ENCODE results near the gene WFDC1. TPM values are rescaled to one million over a fixed set of nuclear protein-coding genes. Genes with fewer than 3 reads are reported as not detected.

The WFDC1 gene
- total RNA-seq, 1 experiment from 2014 or later, result not detected

DNA sequence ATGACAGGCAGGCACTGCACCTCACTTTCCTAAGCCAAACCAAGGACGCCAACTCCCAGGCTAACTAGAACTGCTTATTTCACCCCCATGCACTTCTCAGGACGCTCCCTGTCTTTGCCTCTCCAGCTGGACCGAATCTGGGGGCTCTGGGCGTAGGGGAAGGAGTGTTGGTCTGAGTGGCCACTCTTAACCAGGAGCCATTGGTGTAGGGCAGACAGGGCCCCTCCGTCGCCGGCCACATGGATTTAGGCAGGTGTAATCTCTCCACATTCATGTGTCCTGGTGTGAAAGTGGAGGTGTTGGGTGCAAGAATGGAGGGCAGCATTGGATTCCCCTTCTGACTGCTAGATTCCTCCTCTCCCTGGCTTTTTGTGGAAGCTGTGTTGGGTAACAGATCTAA is 83.4 kb downstream of the WFDC1 start:
- no peak for DNase-seq (ENCODE audit: low read depth)

- DNase-seq (ENCODE audit: low read depth), result no peak
Measured at GRCh38 chr16:84378567-84378966, 83.9 kb downstream of the WFDC1 start.

DNA sequence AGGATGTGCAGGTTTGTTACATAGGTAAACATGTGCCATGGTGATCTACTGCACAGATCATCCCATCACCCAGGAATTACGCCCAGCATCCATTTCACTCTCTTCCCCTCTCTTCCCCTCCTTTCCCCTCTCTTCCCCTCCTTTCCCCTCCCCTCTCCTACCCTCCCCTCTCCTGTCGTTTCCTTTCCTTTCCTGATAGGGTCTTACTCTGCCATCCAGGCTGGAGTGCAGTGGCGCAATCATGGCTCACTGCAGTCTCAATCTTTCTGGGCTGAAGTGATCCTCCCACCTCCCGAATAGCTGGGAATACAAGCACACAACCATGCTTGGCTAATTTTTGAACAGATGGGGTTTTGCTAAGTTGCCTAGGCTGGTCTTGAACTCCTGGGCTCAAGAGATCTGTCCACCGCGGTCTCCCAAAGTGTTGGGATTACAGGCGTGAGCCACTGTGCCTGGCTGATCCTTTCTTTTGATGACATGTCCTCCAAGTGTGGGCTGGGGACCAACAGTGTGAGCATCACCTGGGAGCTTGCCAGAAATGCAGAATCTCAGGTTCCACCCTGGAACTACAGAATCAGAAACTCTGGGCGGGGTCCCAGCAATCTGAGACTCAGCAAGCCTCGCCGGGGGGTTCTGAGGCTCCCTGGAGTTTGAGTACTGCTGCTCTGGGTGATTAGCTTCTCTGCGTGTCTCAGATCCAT is 84.5 kb downstream of the WFDC1 start:
- DNase-seq (ENCODE audit: low read depth), result no peak

Other genes starting within 250 kb of the WFDC1 start
- 38.2 and 38.6 TPM in 2 replicates for gene MBTPS1, start 177.9 kb upstream of the WFDC1 start, total RNA-seq (2014; rRNA removed; shearing (Covaris generic))
- gene HSDL1, start 149.7 kb upstream of the WFDC1 start, total RNA-seq (2014; rRNA removed; shearing (Covaris generic)), result 18.2 and 18.6 TPM in 2 replicates
- not detected in 2 replicates for gene DNAAF1, start 149.6 kb upstream of the WFDC1 start, total RNA-seq (2014; rRNA removed; shearing (Covaris generic))
- 9.0 and 9.4 TPM in 2 replicates for gene TAF1C, start 107.8 kb upstream of the WFDC1 start, total RNA-seq (2014; rRNA removed; shearing (Covaris generic))
- gene ADAD2, start 103.7 kb upstream of the WFDC1 start, total RNA-seq (2014; rRNA removed; shearing (Covaris generic)), result not detected in 2 replicates
- gene KCNG4, start 54.9 kb upstream of the WFDC1 start, total RNA-seq (2014; rRNA removed; shearing (Covaris generic)), result not detected in 2 replicates
- gene ATP2C2, start 73.7 kb downstream of the WFDC1 start, total RNA-seq (2014; rRNA removed; shearing (Covaris generic)), result not detected in 2 replicates
- gene MEAK7, start 209.8 kb downstream of the WFDC1 start, total RNA-seq (2014; rRNA removed; shearing (Covaris generic)), result 17.2 and 17.4 TPM in 2 replicates